ENCODE data around the gene NISCH.

NISCH gene

GRCh38 chr3:52452126-52452525, 3.3 kb upstream of the NISCH start:
- Mint-ChIP-seq H3K36me3 (ENCODE audit: low read depth) (no peaks in the 10 kb centered on the region), H3K4me3 (no peak overlapping the region), H3K9me3 (no peaks in the 10 kb centered on the region), H3K27ac (no peak overlapping the region), H3K4me1 (ENCODE audit: low read depth) (peaks cover 26% of the 10 kb centered on the region), H3K27me3 (no peaks in the 10 kb centered on the region)

GRCh38 chr3:52452570-52453221, 2.7 kb upstream of the NISCH start:
- Mint-ChIP-seq H3K4me3 (no peak overlapping the region), H3K27ac (no peak overlapping the region), H3K36me3 (ENCODE audit: low read depth) (peaks cover 4% of the 10 kb centered on the region), H3K4me1 (ENCODE audit: low read depth) (peaks cover 32% of the 10 kb centered on the region), H3K9me3 (no peaks in the 10 kb centered on the region), H3K27me3 (no peaks in the 10 kb centered on the region)

- H3K27me3 Mint-ChIP-seq: no peaks in the 10 kb centered on the region
Observed at GRCh38 chr3:52453496-52454249, 1.7 kb upstream of the NISCH start, which contains the start of gene TNNC1. TSS of gene TNNC1 (minus strand) at chr3:52454041. CDS start at chr3:52454015, 26 bp downstream.

GRCh38 chr3:52454250-52454937, 1.0 kb upstream of the NISCH start:
- no peaks in the 10 kb centered on the region for H3K9me3 Mint-ChIP-seq
- peak overlapping the region; percentile 90 for H3K4me3 Mint-ChIP-seq
- H3K36me3 Mint-ChIP-seq (ENCODE audit: low read depth): peaks cover 17% of the 10 kb centered on the region
- H3K4me1 Mint-ChIP-seq (ENCODE audit: low read depth): peaks cover 44% of the 10 kb centered on the region
- no peaks in the 10 kb centered on the region for H3K27me3 Mint-ChIP-seq
- H3K27ac Mint-ChIP-seq: peak overlapping the region; percentile 95

More at GRCh38 chr3:52453496-52454249, 1.7 kb upstream of the NISCH start, which contains the start of gene TNNC1:
- H3K4me1 Mint-ChIP-seq (ENCODE audit: low read depth): peaks cover 40% of the 10 kb centered on the region
- peaks cover 10% of the 10 kb centered on the region for H3K36me3 Mint-ChIP-seq (ENCODE audit: low read depth)
- H3K9me3 Mint-ChIP-seq: no peaks in the 10 kb centered on the region
- H3K27ac Mint-ChIP-seq: peak within 1 kb of the TSS; percentile 95
- peak within 1 kb of the TSS; percentile 90 for H3K4me3 Mint-ChIP-seq

- peaks cover 44% of the 10 kb centered on the region for H3K4me1 Mint-ChIP-seq (ENCODE audit: low read depth)
- no peaks in the 10 kb centered on the region for H3K27me3 Mint-ChIP-seq
- peak overlapping the region; percentile 95 for H3K27ac Mint-ChIP-seq
- H3K9me3 Mint-ChIP-seq: no peaks in the 10 kb centered on the region
- peaks cover 17% of the 10 kb centered on the region for H3K36me3 Mint-ChIP-seq (ENCODE audit: low read depth)
- H3K4me3 Mint-ChIP-seq: peak overlapping the region; percentile 90
Observed at GRCh38 chr3:52454938-52455282, 494 bp upstream of the NISCH start.

GRCh38 chr3:52456169-52456799, 880 bp downstream of the NISCH start:
- H3K27me3 Mint-ChIP-seq: no peaks in the 10 kb centered on the region
- H3K36me3 Mint-ChIP-seq (ENCODE audit: low read depth): peaks cover 24% of the 10 kb centered on the region
- H3K9me3 Mint-ChIP-seq: no peaks in the 10 kb centered on the region
- H3K4me1 Mint-ChIP-seq (ENCODE audit: low read depth): peaks cover 44% of the 10 kb centered on the region
- H3K27ac Mint-ChIP-seq: peak overlapping the region; percentile 95
- H3K4me3 Mint-ChIP-seq: peak overlapping the region; percentile 90

- Mint-ChIP-seq H3K36me3 (ENCODE audit: low read depth) (peaks cover 24% of the 10 kb centered on the region), H3K4me1 (ENCODE audit: low read depth) (peaks cover 44% of the 10 kb centered on the region), H3K27ac (peak overlapping the region; percentile 95), H3K27me3 (no peaks in the 10 kb centered on the region), H3K4me3 (peak overlapping the region; percentile 90), H3K9me3 (no peaks in the 10 kb centered on the region)
Observed at GRCh38 chr3:52456800-52457183, 1.4 kb downstream of the NISCH start.

- Mint-ChIP-seq H3K9me3 (no peaks in the 10 kb centered on the region), H3K27ac (no peak overlapping the region), H3K36me3 (ENCODE audit: low read depth) (peaks cover 28% of the 10 kb centered on the region), H3K4me3 (no peak overlapping the region), H3K27me3 (no peaks in the 10 kb centered on the region), H3K4me1 (ENCODE audit: low read depth) (peaks cover 49% of the 10 kb centered on the region)
Observed at GRCh38 chr3:52458031-52458760, 2.8 kb downstream of the NISCH start.

GRCh38 chr3:52458770-52459545, 3.6 kb downstream of the NISCH start:
- no peaks in the 10 kb centered on the region for H3K27me3 Mint-ChIP-seq
- no peak overlapping the region for H3K4me3 Mint-ChIP-seq
- peaks cover 33% of the 10 kb centered on the region for H3K36me3 Mint-ChIP-seq (ENCODE audit: low read depth)
- no peaks in the 10 kb centered on the region for H3K9me3 Mint-ChIP-seq
- H3K27ac Mint-ChIP-seq: no peak overlapping the region
- peaks cover 47% of the 10 kb centered on the region for H3K4me1 Mint-ChIP-seq (ENCODE audit: low read depth)

- no peaks in the 10 kb centered on the region for H3K9me3 Mint-ChIP-seq
- no peaks in the 10 kb centered on the region for H3K27me3 Mint-ChIP-seq
- no peak overlapping the region for H3K27ac Mint-ChIP-seq
- peaks cover 41% of the 10 kb centered on the region for H3K36me3 Mint-ChIP-seq (ENCODE audit: low read depth)
- H3K4me1 Mint-ChIP-seq (ENCODE audit: low read depth): peaks cover 29% of the 10 kb centered on the region
- no peak overlapping the region for H3K4me3 Mint-ChIP-seq
Observed at GRCh38 chr3:52461874-52462273, 6.5 kb downstream of the NISCH start.

- H3K9me3 Mint-ChIP-seq: no peaks in the 10 kb centered on the region
- no peak overlapping the region for H3K4me3 Mint-ChIP-seq
- no peak overlapping the region for H3K27ac Mint-ChIP-seq
- H3K36me3 Mint-ChIP-seq (ENCODE audit: low read depth): peaks cover 32% of the 10 kb centered on the region
- no peaks in the 10 kb centered on the region for H3K27me3 Mint-ChIP-seq
- H3K4me1 Mint-ChIP-seq (ENCODE audit: low read depth): peaks cover 15% of the 10 kb centered on the region
Observed at GRCh38 chr3:52463416-52463815, 8.0 kb downstream of the NISCH start.

- Mint-ChIP-seq H3K9me3 (no peaks in the 10 kb centered on the region), H3K4me3 (no peak overlapping the region), H3K27me3 (no peaks in the 10 kb centered on the region), H3K4me1 (ENCODE audit: low read depth) (peaks cover 2% of the 10 kb centered on the region), H3K36me3 (ENCODE audit: low read depth) (peaks cover 23% of the 10 kb centered on the region), H3K27ac (peak overlapping the region; percentile 31)
Observed at GRCh38 chr3:52468336-52468735, 12.9 kb downstream of the NISCH start.

GRCh38 chr3:52469001-52469400, 13.6 kb downstream of the NISCH start:
- H3K9me3 Mint-ChIP-seq: no peaks in the 10 kb centered on the region
- H3K36me3 Mint-ChIP-seq (ENCODE audit: low read depth): peaks cover 22% of the 10 kb centered on the region
- no peak overlapping the region for H3K4me3 Mint-ChIP-seq
- peak overlapping the region; percentile 55 for H3K27ac Mint-ChIP-seq
- H3K4me1 Mint-ChIP-seq (ENCODE audit: low read depth): no peaks in the 10 kb centered on the region
- no peaks in the 10 kb centered on the region for H3K27me3 Mint-ChIP-seq

- H3K4me3 Mint-ChIP-seq: no peak overlapping the region
- H3K4me1 Mint-ChIP-seq (ENCODE audit: low read depth): no peaks in the 10 kb centered on the region
- no peak overlapping the region for H3K27ac Mint-ChIP-seq
- peaks cover 28% of the 10 kb centered on the region for H3K36me3 Mint-ChIP-seq (ENCODE audit: low read depth)
- H3K9me3 Mint-ChIP-seq: no peaks in the 10 kb centered on the region
- H3K27me3 Mint-ChIP-seq: no peaks in the 10 kb centered on the region
Observed at GRCh38 chr3:52470920-52471319, 15.5 kb downstream of the NISCH start.

Data from stimulated activated naive CD8-positive, alpha-beta T cell treated with anti-CD3 and anti-CD28 coated beads, Interleukin-15, Interleukin-2, amounts not matched to agents 100 ng/mL and 50 ng/mL, for 24 hours (primary cell).